IMR-90 (cell line): ENCODE data around the gene PFDN1. TPM values are rescaled to one million over a fixed set of nuclear protein-coding genes. Genes with fewer than 3 reads are reported as not detected.
A peak's percentile ranks its signal among the peaks of the same experiment; 100 is the strongest.

Source experiments
- ATAC-seq: fragments of 200-7000 bp; cut with Tn5 transposase; 2 replicates; pipeline ENCODE4 v1.9.1; 2020; ENCODE audit warnings: low read depth, mild to moderate bottlenecking, moderate library complexity
- BruUV-seq: library from RNA; stranded (reverse); fragments of 400-500 nt; replicated peaks from 2 replicates; lab custom pipeline; 2021; lab: Mats Ljungman, UMichigan
- CTCF ChIA-PET: fragments of 300-600 bp; formaldehyde crosslinking; extraction: SDS; loops from one replicate; lab custom pipeline; 2021; ENCODE audit warnings: antibody characterized with exemption; lab: Yijun Ruan, JAX
- POLR2A ChIA-PET: fragments of 300-600 bp; sonication (Branson Sonifier 250); formaldehyde crosslinking; loops from one replicate; lab custom pipeline; 2022; ENCODE audit warnings: antibody characterized with exemption; ENCODE audit not compliant: unreplicated experiment; lab: Charles Lee
- DNase-seq: peaks from one replicate; pipeline ENCODE4 v3.0.0; 2013
- H2AFZ ChIP-seq: replicated peaks from 2 replicates; pipeline ENCODE3; 2013; ENCODE audit warnings: low read length, mild to moderate bottlenecking; ENCODE audit not compliant: poor library complexity
- H2AK5ac ChIP-seq: 2 replicates; pipeline ENCODE4 v1.6.1; 2013; ENCODE audit warnings: low read depth, low read length, inconsistent platforms
- H2AK9ac ChIP-seq: replicated peaks from 2 replicates; pipeline ENCODE3; 2013; ENCODE audit warnings: mild to moderate bottlenecking, low read depth, low read length, moderate library complexity; ENCODE audit not compliant: poor library complexity
- H2BK120ac ChIP-seq: 2 replicates; pipeline ENCODE4 v1.6.1; 2013; ENCODE audit warnings: low read depth, low read length, inconsistent platforms
- H2BK15ac ChIP-seq: 3 replicates; pipeline ENCODE4 v1.6.1; 2013; ENCODE audit warnings: low read depth, low read length, inconsistent platforms
- H2BK20ac ChIP-seq: 2 replicates; pipeline ENCODE4 v1.6.1; 2013; ENCODE audit warnings: low read depth, mild to moderate bottlenecking, inconsistent platforms, low read length, moderate library complexity
- H2BK5ac ChIP-seq: 2 replicates; pipeline ENCODE4 v1.6.1; 2013; ENCODE audit warnings: mild to moderate bottlenecking, low read depth, low read length, inconsistent platforms; ENCODE audit not compliant: poor library complexity, severe bottlenecking
- H3K14ac ChIP-seq: replicated peaks from 2 replicates; pipeline ENCODE4 v1.6.1; 2013; ENCODE audit warnings: low read depth, low read length, inconsistent platforms
- H3K18ac ChIP-seq: 2 replicates; pipeline ENCODE4 v1.6.1; 2013; ENCODE audit warnings: low read depth, low read length, control low read depth
- H3K23ac ChIP-seq: 2 replicates; pipeline ENCODE4 v1.6.1; 2013; ENCODE audit warnings: low read depth, low read length, inconsistent platforms
- H3K27ac ChIP-seq: 2 replicates; pipeline ENCODE4 v1.5.1; 2013; ENCODE audit warnings: mild to moderate bottlenecking, control low read depth, low read length; ENCODE audit not compliant: insufficient read depth
- H3K27me3 ChIP-seq: 2 replicates; pipeline ENCODE4 v1.6.1; 2013; ENCODE audit warnings: low read length; ENCODE audit not compliant: control insufficient read depth, insufficient read depth
- H3K36me3 ChIP-seq: 2 replicates; pipeline ENCODE4 v1.6.1; 2013; ENCODE audit warnings: low read length, mixed read lengths; ENCODE audit not compliant: control insufficient read depth, insufficient read depth
- H3K4ac ChIP-seq: 2 replicates; pipeline ENCODE4 v1.6.1; 2013; ENCODE audit warnings: low read depth, low read length, inconsistent platforms
- H3K4me1 ChIP-seq: 2 replicates; pipeline ENCODE4 v1.6.1; 2013; ENCODE audit warnings: low read length, mixed read lengths; ENCODE audit not compliant: control insufficient read depth, insufficient read depth
- H3K4me2 ChIP-seq: 2 replicates; pipeline ENCODE4 v1.6.1; 2013; ENCODE audit warnings: low read depth, mild to moderate bottlenecking, control low read depth, low read length, moderate library complexity
- H3K4me3 ChIP-seq: 2 replicates; pipeline ENCODE4 v1.5.1; 2013; ENCODE audit warnings: low read depth, mild to moderate bottlenecking, control low read depth, low read length, moderate library complexity; ENCODE audit not compliant: insufficient read depth
- H3K56ac ChIP-seq: 2 replicates; pipeline ENCODE4 v1.6.1; 2013; ENCODE audit warnings: low read length, inconsistent platforms; ENCODE audit not compliant: insufficient read depth; ENCODE audit errors: extremely low read depth
- H3K79me1 ChIP-seq, 2 experiments: 2 replicates each; pipeline ENCODE4 v1.6.1; 2013; ENCODE audit warnings: low read length in 2 of 2, inconsistent platforms in 1 of 2, low read depth in 1 of 2
- H3K9ac ChIP-seq: 2 replicates; pipeline ENCODE4 v1.6.1; 2013; ENCODE audit warnings: low read depth, low read length, control low read depth
- H3K9me1 ChIP-seq: 2 replicates; pipeline ENCODE4 v1.6.1; 2013; ENCODE audit warnings: low read length, inconsistent platforms; ENCODE audit not compliant: insufficient read depth
- H3K9me3 ChIP-seq: 2 replicates; pipeline ENCODE4 v1.6.1; 2013; ENCODE audit warnings: low read length; ENCODE audit not compliant: control insufficient read depth, insufficient read depth
- H4K20me1 ChIP-seq: 2 replicates; pipeline ENCODE4 v1.6.1; 2013; ENCODE audit warnings: low read length, inconsistent platforms; ENCODE audit not compliant: insufficient read depth
- H4K5ac ChIP-seq: 2 replicates; pipeline ENCODE4 v1.6.1; 2013; ENCODE audit warnings: mild to moderate bottlenecking, low read depth, low read length, control low read depth
- H4K8ac ChIP-seq, 2 experiments: 2 replicates each; pipeline ENCODE4 v1.6.1; 2013; ENCODE audit warnings: low read depth in 2 of 2, low read length in 2 of 2, control low read depth in 1 of 2, inconsistent platforms in 1 of 2
- H4K91ac ChIP-seq: 2 replicates; pipeline ENCODE4 v1.6.1; 2013; ENCODE audit warnings: low read depth, low read length, inconsistent platforms; ENCODE audit not compliant: insufficient read depth
- CEBPB ChIP-seq: IDR thresholded peaks from 2 replicates; pipeline ENCODE4 v1.6.1; 2012; ENCODE audit warnings: low read depth, low read length, improper control_type of control experiment
- CHD1 ChIP-seq: IDR thresholded peaks from 2 replicates; pipeline ENCODE4 v1.6.1; 2012; ENCODE audit warnings: low read depth, low read length, improper control_type of control experiment
- FOS ChIP-seq: fragments of 150-350 bp; IDR thresholded peaks from 2 replicates; pipeline ENCODE4 v1.6.1; 2016; ENCODE audit warnings: low read depth, low read length
- MAFK ChIP-seq: IDR thresholded peaks from 2 replicates; pipeline ENCODE4 v1.6.1; 2012; ENCODE audit warnings: low read depth, low read length, improper control_type of control experiment
- MAZ ChIP-seq: IDR thresholded peaks from 2 replicates; pipeline ENCODE4 v1.6.1; 2012; ENCODE audit warnings: low read depth, mild to moderate bottlenecking, low read length, improper control_type of control experiment, moderate library complexity, borderline replicate concordance
- MXI1 ChIP-seq: IDR thresholded peaks from 2 replicates; pipeline ENCODE4 v1.6.1; 2012; ENCODE audit warnings: low read depth, mild to moderate bottlenecking, low read length, moderate library complexity, borderline replicate concordance
- POLR2A ChIP-seq: IDR thresholded peaks from 2 replicates; pipeline ENCODE4 v1.6.1; 2012; ENCODE audit warnings: mild to moderate bottlenecking, low read depth, low read length
- RAD21 ChIP-seq: IDR thresholded peaks from 2 replicates; pipeline ENCODE4 v1.6.1; 2012; ENCODE audit warnings: low read length, improper control_type of control experiment
- USF2 ChIP-seq: fragments of 150-350 bp; IDR thresholded peaks from 2 replicates; pipeline ENCODE4 v1.6.1; 2017; ENCODE audit warnings: mild to moderate bottlenecking, antibody characterized with exemption, low read length, low read depth
- WGBS, 2 experiments: methylation state at CpG; one replicate each; pipeline versions ENCODE4 v1.1.5 to v1.1.7; 2013; ENCODE audit warnings: missing lambda C conversion rate in 2 of 2; ENCODE audit not compliant: insufficient read length in 1 of 2; ENCODE audit errors: extremely low coverage in 2 of 2; 5-methylcytosine and 5-hydroxymethylcytosine counted together
- dilution Hi-C: fragments of 300-500 bp; cut with HindIII; formaldehyde crosslinking; loops from one replicate; pipeline ENCODE4 v1.14.3; 2018; ENCODE audit warnings: low sequenced_read_pairs; ENCODE audit not compliant: unreplicated experiment
- in situ Hi-C: fragments of 300-500 bp; cut with MboI; formaldehyde crosslinking; loops from 3 replicates; pipeline ENCODE4 v1.14.3; 2019; ENCODE audit warnings: low sequenced_read_pairs, inconsistent platforms, mixed read lengths
- intact Hi-C: fragments of 100-400 bp; cut with micrococcal nuclease; formaldehyde crosslinking; loops from 2 replicates; pipeline ENCODE4 v1.10.0; 2022
- polyA plus RNA-seq, 3 experiments: library from polyadenylated mRNA; depleted of rRNA; stranded (reverse); fragments of >200 nt; gene quantifications; 2 replicates each; pipeline ENCODE4 v1.2.3, GENCODE V29; 2012; ENCODE audit warnings: low replicate concordance in 1 of 3
- total RNA-seq: library from RNA; depleted of rRNA; stranded (reverse); fragments of >200 nt; gene quantifications from 2 replicates; pipeline ENCODE4 v1.2.3, GENCODE V29; 2012

PFDN1 gene
- total and polyA plus RNA-seq, 2 of the 4 experiments (the other 2 are of a cell fraction): 98.8 to 134 TPM

GRCh38 chr5:140251527-140251973 lies 51.4 kb downstream of the PFDN1 start:
- dilution Hi-C loops: no loop called here
- H2BK15ac ChIP-seq: peak overlapping the region; percentile 16; the same call in 1 of the 3 replicates
- DNase-seq (peak; percentile 94), ATAC-seq (peak; percentile 81)
- peak overlapping the region; percentile 52; the same call in 1 of the 2 replicates for H2AK5ac ChIP-seq
- peaks cover 26% of the 10 kb centered on the region for H3K4me1 ChIP-seq
- H3K56ac ChIP-seq: peak overlapping the region; percentile 22
- H3K9me1 ChIP-seq: peaks cover 40% of the 10 kb centered on the region
- no peaks in the 10 kb centered on the region for H3K9me3 ChIP-seq
- peaks cover 10% of the 10 kb centered on the region; the same call in 1 of the 2 replicates for H4K20me1 ChIP-seq
- peak overlapping the region; percentile 72 for H3K4ac ChIP-seq
- H4K8ac ChIP-seq: peak overlapping the region in 1 of 2 experiments; percentile 64; a peak in 1 of 4 replicates
- no peaks in the 10 kb centered on the region for H3K27me3 ChIP-seq
- no peak overlapping the region for H3K9ac ChIP-seq
- H4K91ac ChIP-seq: peak overlapping the region; percentile 17
- H2AFZ ChIP-seq: peak overlapping the region; percentile 21
- intact Hi-C loops: loop anchor here (2.0 kb wide), 1 partner anchor 43 kb away; no protein-coding TSS in a partner anchor
- no peak overlapping the region; the same call in 1 of the 2 replicates for H3K18ac ChIP-seq
- peak overlapping the region; percentile 3; the same call in 1 of the 2 replicates for H3K27ac ChIP-seq
- ChIA-PET POLR2A (no interaction called here), CTCF (interaction anchor here (1.0 to 2.2 kb wide), 3 partner anchors 94 to 107 kb away, joined by 6 to 11 read pairs (median 6); partner anchors contain the start of gene HBEGF)
- peak overlapping the region; percentile 66 for H2BK5ac ChIP-seq
- peak overlapping the region; percentile 55; the same call in 1 of the 2 replicates for H2BK20ac ChIP-seq
- H3K14ac ChIP-seq: peak overlapping the region; percentile 57; the same call in 1 of the 2 replicates
- H3K4me3 ChIP-seq: no peak overlapping the region
- TF ChIP-seq MXI1: 0 out of 2 replicates have a peak, but pooled peaks have one; percentile 24
- no peak for TF ChIP-seq POLR2A
- TF ChIP-seq MAFK: peak; percentile 54; the same call in 1 of the 2 replicates
- peak; percentile 33; the same call in 1 of the 2 replicates for TF ChIP-seq CEBPB
- TF ChIP-seq MAZ: 0 out of 2 replicates have a peak, but pooled peaks have one; percentile 22
- no peak for TF ChIP-seq USF2
- no peak for TF ChIP-seq CHD1
- no peak for TF ChIP-seq RAD21
- peak; percentile 45; the same call in 1 of the 2 replicates for TF ChIP-seq FOS
- no peak overlapping the region for H4K5ac ChIP-seq
- no peak overlapping the region for H2AK9ac ChIP-seq
- no TSS peak for BruUV-seq
- H3K23ac ChIP-seq: peak overlapping the region; percentile 96
- 0% methylated on average over 1 of the region's 5 CpGs; no CpG with 5 or more reads in 1 of the 2 experiments for WGBS, 2 experiments
- H2BK120ac ChIP-seq: peak overlapping the region; percentile 80
- H3K79me1 ChIP-seq: peaks cover 45 to 86% of the 10 kb centered on the region in 2 experiments
- peaks cover 3% of the 10 kb centered on the region; the same call in 1 of the 2 replicates for H3K36me3 ChIP-seq
- H3K4me2 ChIP-seq: peak overlapping the region; percentile 0; the same call in 1 of the 2 replicates
- in situ Hi-C loops: no loop called here
